Fibroblast of mammary gland (primary cell): Measurements from ENCODE around the gene MT1M.

ENCODE experiments used
- DNase-seq: peaks from one replicate; pipeline ENCODE4 v3.0.0-alpha.2; 2010; ENCODE audit warnings: low read depth
- H3K4me3 ChIP-seq: 2 replicates; pipeline ENCODE4 v1.5.1; 2011; ENCODE audit warnings: low read depth, mild to moderate bottlenecking, low read length, moderate library complexity; ENCODE audit not compliant: control insufficient read depth
- CTCF ChIP-seq: conservative IDR thresholded peaks from 2 replicates; pipeline ENCODE4 v1.5.1; 2011; ENCODE audit warnings: low read depth, low read length, inconsistent platforms; ENCODE audit not compliant: control insufficient read depth, insufficient read depth

MT1M gene

DNA sequence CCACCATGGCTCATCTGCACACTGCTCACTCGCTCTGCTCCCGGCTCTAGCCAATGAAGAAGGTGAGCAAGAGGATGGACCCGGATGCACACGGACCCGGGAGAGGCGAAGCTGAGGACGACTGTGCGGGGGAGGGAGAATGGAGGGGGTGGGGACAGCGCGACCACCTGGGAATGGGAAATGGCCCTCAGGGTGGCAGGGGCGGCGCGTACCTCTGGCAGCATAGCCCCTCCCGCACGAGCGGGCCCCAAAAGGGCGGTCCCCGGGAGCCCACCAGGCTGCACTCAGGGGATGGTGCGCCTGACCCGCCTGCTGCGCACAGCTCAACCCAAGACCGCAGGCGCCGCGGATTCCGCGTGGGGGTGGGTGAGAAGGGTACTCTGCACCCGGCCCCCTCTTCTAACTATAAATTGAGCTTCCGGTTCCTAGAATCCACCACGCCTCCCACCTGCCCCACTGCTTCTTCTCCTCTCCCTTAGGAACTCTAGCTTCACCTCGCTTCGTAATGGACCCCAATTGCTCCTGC, 43.3 kb downstream of the MT1M start:
- DNase-seq = no peak
- no peak overlapping the region for H3K4me3 ChIP-seq
- no peak for TF ChIP-seq CTCF

DNA sequence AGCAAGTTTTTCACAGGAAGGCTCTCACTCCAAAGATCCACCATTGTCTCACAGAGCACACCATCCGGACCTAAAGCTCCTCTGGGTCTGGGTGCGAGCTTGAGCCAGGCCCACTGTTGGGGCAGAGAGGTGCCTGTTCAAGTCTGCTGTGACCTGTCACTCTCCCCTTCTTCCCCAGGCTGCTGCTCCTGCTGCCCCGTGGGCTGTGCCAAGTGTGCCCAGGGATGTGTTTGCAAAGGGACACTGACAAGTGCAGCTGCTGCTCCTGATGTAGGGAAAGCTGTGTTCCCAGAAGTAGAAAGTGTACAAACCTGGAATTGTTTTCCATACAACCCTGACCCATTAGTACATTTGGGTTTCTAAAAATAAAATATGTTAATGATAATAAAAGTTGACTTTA, 45.0 kb downstream of the MT1M start:
- no peak for TF ChIP-seq CTCF
- no peak for DNase-seq
- H3K4me3 ChIP-seq = no peak overlapping the region

DNA sequence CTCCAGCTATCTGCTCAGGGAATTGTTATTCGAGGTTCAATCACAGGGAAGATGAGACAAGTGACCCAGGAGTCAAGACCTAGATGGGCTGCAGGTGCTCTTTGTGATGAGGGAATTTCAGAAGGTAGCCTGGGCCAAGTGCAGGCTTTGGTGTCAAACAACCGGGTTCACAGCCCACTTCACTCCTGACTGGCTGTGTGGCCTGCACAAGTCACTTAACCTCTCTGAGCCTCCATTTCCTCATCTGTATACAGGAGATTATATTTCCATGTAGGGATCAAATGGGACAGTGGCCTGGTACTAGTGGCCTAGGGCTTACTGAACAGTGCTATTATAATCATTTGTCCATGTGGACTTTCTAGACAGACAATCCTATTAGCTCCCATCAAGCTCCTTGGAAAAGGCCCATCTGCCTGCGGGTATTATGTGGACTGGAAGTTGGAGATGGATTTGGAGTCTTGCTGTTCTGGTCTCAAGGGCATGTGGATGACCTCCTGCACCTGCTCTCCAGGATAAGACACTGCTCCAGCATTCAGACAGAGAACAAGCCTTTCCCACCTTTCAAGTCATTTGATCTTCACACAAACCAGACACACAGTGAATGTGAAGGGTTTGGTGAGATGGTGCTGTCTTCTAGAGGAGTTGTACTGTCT, 46.7 kb downstream of the MT1M start:
- no peak overlapping the region for H3K4me3 ChIP-seq
- TF ChIP-seq CTCF = no peak

DNA sequence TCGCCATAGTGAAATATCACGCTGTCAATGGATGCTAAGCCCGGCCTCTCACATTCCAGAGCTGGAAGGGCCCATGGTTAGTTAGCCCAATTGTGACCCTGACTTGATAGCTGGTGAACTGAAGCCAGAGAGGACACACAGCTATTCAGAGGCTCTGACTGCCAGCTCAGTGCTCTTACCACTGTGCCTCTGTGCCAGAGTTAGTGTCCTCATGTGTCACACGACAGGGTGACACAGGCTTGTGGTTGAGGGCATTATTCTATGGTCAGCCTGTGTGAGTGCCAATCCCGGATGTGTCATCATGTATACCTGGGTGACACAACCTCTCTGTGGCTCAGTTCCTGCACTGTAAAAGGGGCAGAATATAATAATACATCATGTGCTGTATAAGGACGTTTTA, 47.4 kb downstream of the MT1M start:
- DNase-seq = no peak
- no peak for TF ChIP-seq CTCF
- no peak overlapping the region for H3K4me3 ChIP-seq

More for the DNA sequence above, 46.7 kb downstream of the MT1M start:
- no peak for DNase-seq

DNA sequence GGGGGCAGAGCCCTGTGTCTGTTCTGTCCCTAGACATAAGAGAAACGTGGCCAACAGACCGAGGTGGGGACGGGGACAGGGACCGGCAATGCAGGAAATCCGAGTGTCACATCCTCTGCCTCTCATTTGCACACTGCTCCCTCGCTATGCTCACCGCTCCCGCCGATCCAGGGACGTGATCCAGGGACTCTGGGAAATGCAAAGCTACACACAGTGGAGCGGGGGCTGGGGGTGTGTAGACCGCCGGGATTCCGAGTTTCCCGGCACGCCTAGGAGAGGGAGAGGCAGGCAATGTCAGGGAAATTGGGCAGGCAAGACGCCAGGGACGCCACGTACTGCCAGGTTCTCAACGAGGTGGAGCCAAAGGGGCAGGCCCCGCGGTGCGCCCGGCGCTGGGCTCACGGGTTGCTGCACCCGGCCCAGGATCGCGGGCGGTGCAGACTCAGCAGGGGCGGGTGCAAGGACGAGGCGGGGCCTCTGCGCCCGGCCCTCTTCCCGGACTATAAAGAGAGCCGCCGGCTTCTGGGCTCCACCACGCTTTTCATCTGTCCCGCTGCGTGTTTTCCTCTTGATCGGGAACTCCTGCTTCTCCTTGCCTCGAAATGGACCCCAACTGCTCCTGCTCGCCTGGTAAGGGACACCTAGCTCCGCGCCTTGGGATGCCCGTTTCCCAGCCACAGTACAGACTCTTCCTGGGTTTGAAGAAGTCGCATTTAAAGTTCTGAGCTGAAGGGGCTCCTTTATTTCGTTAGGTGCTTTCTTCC, 49.7 kb downstream of the MT1M start, which contains the start of gene MT1X:
TSS of gene MT1X (plus strand) at position 532 of the 764 bp plus-strand sequence. CDS start at position 603, 71 bp downstream.
- no peak for TF ChIP-seq CTCF
- H3K4me3 ChIP-seq = peak within 1 kb of the TSS; percentile 72
- DNase-seq = peak; percentile 85

- H3K4me3 ChIP-seq = peak overlapping the region; percentile 72
- no peak for DNase-seq
- TF ChIP-seq CTCF = no peak
Observed at GRCh38 chr16:56682703-56683397, 50.4 kb downstream of the MT1M start.
